ENCODE results near the gene PPFIA3.
"Not testable (repeated sequence)": the region's sequence is repeated elsewhere in the genome, so short reads cannot be mapped to it uniquely, and the experiment has no call there.

DNA sequence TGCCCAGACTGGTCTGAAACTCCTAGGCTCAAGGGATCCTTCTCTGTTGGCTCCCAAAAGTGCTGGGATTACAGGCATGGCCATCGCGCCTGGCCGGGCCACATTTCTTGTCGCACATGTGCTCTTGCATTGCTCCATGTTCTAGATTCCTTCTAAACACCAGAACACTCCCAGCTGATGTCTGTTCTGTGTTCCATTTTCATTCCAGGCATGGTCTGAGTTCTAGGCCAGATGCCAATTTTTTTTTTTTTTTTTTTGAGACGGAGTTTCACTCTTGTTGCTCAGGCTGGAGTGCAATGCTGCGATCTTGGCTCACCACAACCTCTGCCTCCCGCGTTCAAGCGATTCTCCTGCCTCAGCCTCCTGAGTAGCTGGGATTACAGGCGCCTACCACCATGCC is 2.5 kb downstream of the PPFIA3 start:
- TF ChIP-seq, protein P1, sequence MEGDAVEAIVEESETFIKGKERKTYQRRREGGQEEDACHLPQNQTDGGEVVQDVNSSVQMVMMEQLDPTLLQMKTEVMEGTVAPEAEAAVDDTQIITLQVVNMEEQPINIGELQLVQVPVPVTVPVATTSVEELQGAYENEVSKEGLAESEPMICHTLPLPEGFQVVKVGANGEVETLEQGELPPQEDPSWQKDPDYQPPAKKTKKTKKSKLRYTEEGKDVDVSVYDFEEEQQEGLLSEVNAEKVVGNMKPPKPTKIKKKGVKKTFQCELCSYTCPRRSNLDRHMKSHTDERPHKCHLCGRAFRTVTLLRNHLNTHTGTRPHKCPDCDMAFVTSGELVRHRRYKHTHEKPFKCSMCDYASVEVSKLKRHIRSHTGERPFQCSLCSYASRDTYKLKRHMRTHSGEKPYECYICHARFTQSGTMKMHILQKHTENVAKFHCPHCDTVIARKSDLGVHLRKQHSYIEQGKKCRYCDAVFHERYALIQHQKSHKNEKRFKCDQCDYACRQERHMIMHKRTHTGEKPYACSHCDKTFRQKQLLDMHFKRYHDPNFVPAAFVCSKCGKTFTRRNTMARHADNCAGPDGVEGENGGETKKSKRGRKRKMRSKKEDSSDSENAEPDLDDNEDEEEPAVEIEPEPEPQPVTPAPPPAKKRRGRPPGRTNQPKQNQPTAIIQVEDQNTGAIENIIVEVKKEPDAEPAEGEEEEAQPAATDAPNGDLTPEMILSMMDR (IDR thresholded peaks at IDR 0.05 in 8 of 11, conservative IDR thresholded peaks at IDR 0.05 in 3 of 11): not testable (repeated sequence)
- TF ChIP-seq POLR2A (IDR thresholded peaks at IDR 0.05): not testable (repeated sequence)

All from spleen (tissue), 7 donors.